ENCODE results near the gene AP1M1.

AP1M1 gene

GRCh38 chr19:16224293-16225045 is 26.8 kb downstream of the AP1M1 start:
- in situ Hi-C loops (cut with HindIII; ENCODE audit: low pct_ligation_motif_present, low sequenced_read_pairs), result loop anchor here (25.0 kb wide), 1 partner anchor 138 kb away; no protein-coding TSS in a partner anchor
- no peak for TF ChIP-seq CTCF (IDR thresholded peaks at IDR 0.05; ENCODE audit: low read depth, low read length, missing control alignments)
- no peak for DNase-seq

GRCh38 chr19:16225279-16226183 is 27.8 kb downstream of the AP1M1 start:
- in situ Hi-C loops (cut with HindIII; ENCODE audit: low pct_ligation_motif_present, low sequenced_read_pairs), result loop anchor here (25.0 kb wide), 1 partner anchor 137 kb away; no protein-coding TSS in a partner anchor
- peaks cover 69% of the 10 kb centered on the region for H3K36me3 ChIP-seq (replicated peaks)
- no peak for TF ChIP-seq CTCF (IDR thresholded peaks at IDR 0.05; ENCODE audit: low read depth, low read length, missing control alignments)
- DNase-seq, result no peak
- H3K4me3 ChIP-seq (ENCODE audit: low read depth, low read length), result no peak overlapping the region
- no peaks in the 10 kb centered on the region for H3K27me3 ChIP-seq (replicated peaks)
- no peak overlapping the region for H3K27ac ChIP-seq

More at GRCh38 chr19:16224293-16225045, 26.8 kb downstream of the AP1M1 start:
- no peak overlapping the region for H3K27ac ChIP-seq
- H3K4me3 ChIP-seq (ENCODE audit: low read depth, low read length), result no peak overlapping the region
- peaks cover 67% of the 10 kb centered on the region for H3K36me3 ChIP-seq (replicated peaks)
- H3K27me3 ChIP-seq (replicated peaks), result no peaks in the 10 kb centered on the region

GRCh38 chr19:16226184-16226591 is 28.5 kb downstream of the AP1M1 start:
- TF ChIP-seq CTCF (IDR thresholded peaks at IDR 0.05; ENCODE audit: low read depth, low read length, missing control alignments), result no peak
- Histone ChIP-seq H3K4me3 (ENCODE audit: low read depth, low read length) (no peak overlapping the region), H3K36me3 (replicated peaks) (peaks cover 66% of the 10 kb centered on the region), H3K27me3 (replicated peaks) (no peaks in the 10 kb centered on the region), H3K27ac (no peak overlapping the region)
- DNase-seq, result no peak
- in situ Hi-C loops (cut with HindIII; ENCODE audit: low pct_ligation_motif_present, low sequenced_read_pairs), result loop anchor here (25.0 kb wide), 1 partner anchor 136 kb away; no protein-coding TSS in a partner anchor

- TF ChIP-seq CTCF (IDR thresholded peaks at IDR 0.05; ENCODE audit: low read depth, low read length, missing control alignments), result no peak
- Histone ChIP-seq H3K27me3 (replicated peaks) (no peaks in the 10 kb centered on the region), H3K27ac (no peak overlapping the region), H3K4me3 (ENCODE audit: low read depth, low read length) (no peak overlapping the region), H3K36me3 (replicated peaks) (peaks cover 70% of the 10 kb centered on the region)
- DNase-seq, result no peak
- in situ Hi-C loops (cut with HindIII; ENCODE audit: low pct_ligation_motif_present, low sequenced_read_pairs), result loop anchor here (25.0 kb wide), 1 partner anchor 135 kb away; no protein-coding TSS in a partner anchor
Measured at GRCh38 chr19:16226878-16227836, 29.4 kb downstream of the AP1M1 start.
